HG02884 (cell line): Measurements from ENCODE around the gene ARFIP1.
"Not testable (repeated sequence)": the region's sequence is repeated elsewhere in the genome, so short reads cannot be mapped to it uniquely, and the experiment has no call there.

Experiments
- ATAC-seq: cut with Tn5 transposase; IDR thresholded peaks from one replicate; pipeline ENCODE4 v1.9.1; 2021; ENCODE audit warnings: mild to moderate bottlenecking, moderate library complexity; ENCODE audit not compliant: unreplicated experiment

Gene ARFIP1

GRCh38 chr4:152836936-152837335 is 57.2 kb downstream of the ARFIP1 start:
- ATAC-seq = no peak

GRCh38 chr4:152839729-152840128 is 60.0 kb downstream of the ARFIP1 start:
- ATAC-seq = not testable (repeated sequence)

GRCh38 chr4:152843481-152844090 is 63.8 kb downstream of the ARFIP1 start:
- no peak for ATAC-seq

GRCh38 chr4:152847376-152847775 is 67.6 kb downstream of the ARFIP1 start:
- ATAC-seq = no peak

GRCh38 chr4:152848508-152848907 is 68.8 kb downstream of the ARFIP1 start:
- ATAC-seq = no peak

GRCh38 chr4:152849350-152849749 is 69.6 kb downstream of the ARFIP1 start:
- ATAC-seq = no peak

- no peak for ATAC-seq
Measured at GRCh38 chr4:152850377-152850776, 70.6 kb downstream of the ARFIP1 start.

GRCh38 chr4:152851226-152851625 is 71.5 kb downstream of the ARFIP1 start:
- ATAC-seq = no peak

- ATAC-seq = no peak
Measured at GRCh38 chr4:152853293-152853692, 73.5 kb downstream of the ARFIP1 start.

GRCh38 chr4:152854016-152854415 is 74.3 kb downstream of the ARFIP1 start:
- ATAC-seq = not testable (repeated sequence)

- ATAC-seq = no peak
Measured at GRCh38 chr4:152856960-152857359, 77.2 kb downstream of the ARFIP1 start.

- no peak for ATAC-seq
Measured at GRCh38 chr4:152858934-152859333, 79.2 kb downstream of the ARFIP1 start.

- ATAC-seq = no peak
Measured at GRCh38 chr4:152860046-152860445, 80.3 kb downstream of the ARFIP1 start.

- no peak for ATAC-seq
Measured at GRCh38 chr4:152862608-152863007, 82.9 kb downstream of the ARFIP1 start.

GRCh38 chr4:152864361-152864760 is 84.6 kb downstream of the ARFIP1 start:
- ATAC-seq = no peak

GRCh38 chr4:152866432-152866993 is 86.8 kb downstream of the ARFIP1 start:
- ATAC-seq = not testable (repeated sequence)

GRCh38 chr4:152870606-152871005 is 90.9 kb downstream of the ARFIP1 start:
- ATAC-seq = no peak

- no peak for ATAC-seq
Measured at GRCh38 chr4:152875261-152875660, 95.5 kb downstream of the ARFIP1 start.

GRCh38 chr4:152877868-152878267 is 98.1 kb downstream of the ARFIP1 start:
- no peak for ATAC-seq

- ATAC-seq = no peak
Measured at GRCh38 chr4:152880263-152880662, 100.5 kb downstream of the ARFIP1 start.

GRCh38 chr4:152881974-152882373 is 102.2 kb downstream of the ARFIP1 start:
- no peak for ATAC-seq

GRCh38 chr4:152885185-152885584 is 105.4 kb downstream of the ARFIP1 start:
- ATAC-seq = no peak

- no peak for ATAC-seq
Measured at GRCh38 chr4:152886201-152886600, 106.4 kb downstream of the ARFIP1 start.
